ENCODE measurements around the gene MZF1. TPM values are rescaled to one million over a fixed set of nuclear protein-coding genes. Genes with fewer than 3 reads are reported as not detected.
A peak's percentile ranks its signal among the peaks of the same experiment; 100 is the strongest.

Gene MZF1
- total and polyA plus RNA-seq, 10 of the 15 experiments (the other 5 are each of a cell fraction or from before 2014, with no cell fraction given) = 0.38 to 14.7 (median 7.2) TPM

DNA sequence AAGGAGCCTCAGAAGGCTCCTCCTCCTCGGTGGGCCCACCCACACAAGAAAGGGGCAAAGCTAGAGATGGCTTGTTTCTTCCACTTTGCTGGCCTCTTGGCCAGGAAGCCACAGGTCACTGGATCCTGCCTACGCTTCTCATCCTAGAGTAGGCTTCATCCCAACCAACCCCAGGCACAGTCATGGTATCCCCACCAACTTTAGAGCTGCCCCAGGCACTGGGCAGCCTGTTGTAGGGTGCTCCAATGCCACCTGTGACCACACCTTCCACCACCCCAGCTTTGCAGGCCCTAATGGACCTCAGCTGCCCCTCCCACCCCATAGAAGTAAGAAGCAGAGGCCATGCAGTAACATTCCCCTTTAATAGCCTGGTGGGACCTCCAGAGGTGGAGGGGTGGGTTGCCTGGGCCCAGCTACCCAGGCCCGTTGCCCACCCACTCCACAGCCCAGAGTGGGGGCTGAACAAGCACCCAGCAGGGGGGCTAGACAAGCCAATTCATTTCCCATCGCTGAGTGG, 17.7 kb downstream of the MZF1 start:
- Histone ChIP-seq H4K20me1 (ENCODE audit: control insufficient read depth, insufficient read depth) (no peaks in the 10 kb centered on the region; the same call in 1 of the 2 replicates), H3K4me1 (ENCODE audit: control insufficient read depth, insufficient read depth, low read length) (peaks cover 34% of the 10 kb centered on the region), H3K36me3 (ENCODE audit: control insufficient read depth in 2 of 2, insufficient read depth in 2 of 2, low read length in 1 of 2) (peaks cover 5 to 21% of the 10 kb centered on the region in 2 experiments; a peak in 3 of 4 replicates), H3K4me2 (ENCODE audit: control insufficient read depth, insufficient read depth) (peak overlapping the region; percentile 98), H2AFZ (ENCODE audit: control insufficient read depth, low read depth, low read length) (peak overlapping the region; percentile 86), H3K27ac (ENCODE audit: control insufficient read depth, insufficient read depth) (peak overlapping the region; percentile 93), H3K79me2 (ENCODE audit: control insufficient read depth, insufficient read depth, low read length) (peaks cover 45% of the 10 kb centered on the region), H3K9me3 (replicated peaks; ENCODE audit: control insufficient read depth, insufficient read depth, low read length) (no peaks in the 10 kb centered on the region), H3K9ac (ENCODE audit: control insufficient read depth, insufficient read depth, low read length) (peak overlapping the region; percentile 82), H3K4me3 (peak overlapping the region; percentile 68; the same call in 1 of the 2 replicates), H3K27me3 (replicated peaks in 1 of 2; ENCODE audit: control insufficient read depth in 2 of 2, insufficient read depth in 2 of 2, low read length in 1 of 2) (no peaks in the 10 kb centered on the region)
- in situ Hi-C loops (cut with MboI) (no loop called here), intact Hi-C loops (cut with micrococcal nuclease; ENCODE audit: unreplicated experiment) (loop anchor here (1.0 kb wide), 1 partner anchor 11 kb away; the partner anchor contains the start of gene TRIM28)
- ChIA-PET RAD21 (ENCODE audit: unreplicated experiment) (interaction anchor here (0.6 to 1.9 kb wide), 5 partner anchors 12 to 35 kb away, joined by 3 to 13 read pairs (median 3); partner anchors contain the start of genes TRIM28 and ZBTB45), SMC1A (ENCODE audit: uncharacterized antibody, unreplicated experiment) (interaction anchor here (1.0 to 2.9 kb wide), 6 partner anchors 10 to 193 kb away, joined by 3 to 21 read pairs (median 10); partner anchors contain the start of genes TRIM28, ZBTB45 and ZNF497), POLR2A (interaction anchor here (0.9 to 3.1 kb wide), 11 partner anchors 9 to 174 kb away, joined by 3 to 41 read pairs (median 6); partner anchors contain the start of genes MZF1, TRIM28, ZBTB45 and ZNF837), CTCF (interaction anchor here (0.7 to 3.9 kb wide), 4 partner anchors 13 to 41 kb away, joined by 3 to 37 read pairs (median 5); partner anchors contain the start of gene ZBTB45)
- no peak for ATAC-seq
- WGBS (ENCODE audit: insufficient coverage, insufficient replicate concordance, low lambda C conversion rate, missing lambda C conversion rate) = 46% methylated on average over 4 of the region's 4 CpGs
- TF ChIP-seq YBX1 (IDR thresholded peaks at IDR 0.05) (no peak), SMAD1 (IDR thresholded peaks at IDR 0.05; ENCODE audit: low read depth, partially characterized antibody) (peak; percentile 13)
- no peak for DNase-seq (ENCODE audit: low read depth, low spot score)
- FAIRE-seq = no peak
- BruUV-seq (replicated peaks) = no TSS peak

DNA sequence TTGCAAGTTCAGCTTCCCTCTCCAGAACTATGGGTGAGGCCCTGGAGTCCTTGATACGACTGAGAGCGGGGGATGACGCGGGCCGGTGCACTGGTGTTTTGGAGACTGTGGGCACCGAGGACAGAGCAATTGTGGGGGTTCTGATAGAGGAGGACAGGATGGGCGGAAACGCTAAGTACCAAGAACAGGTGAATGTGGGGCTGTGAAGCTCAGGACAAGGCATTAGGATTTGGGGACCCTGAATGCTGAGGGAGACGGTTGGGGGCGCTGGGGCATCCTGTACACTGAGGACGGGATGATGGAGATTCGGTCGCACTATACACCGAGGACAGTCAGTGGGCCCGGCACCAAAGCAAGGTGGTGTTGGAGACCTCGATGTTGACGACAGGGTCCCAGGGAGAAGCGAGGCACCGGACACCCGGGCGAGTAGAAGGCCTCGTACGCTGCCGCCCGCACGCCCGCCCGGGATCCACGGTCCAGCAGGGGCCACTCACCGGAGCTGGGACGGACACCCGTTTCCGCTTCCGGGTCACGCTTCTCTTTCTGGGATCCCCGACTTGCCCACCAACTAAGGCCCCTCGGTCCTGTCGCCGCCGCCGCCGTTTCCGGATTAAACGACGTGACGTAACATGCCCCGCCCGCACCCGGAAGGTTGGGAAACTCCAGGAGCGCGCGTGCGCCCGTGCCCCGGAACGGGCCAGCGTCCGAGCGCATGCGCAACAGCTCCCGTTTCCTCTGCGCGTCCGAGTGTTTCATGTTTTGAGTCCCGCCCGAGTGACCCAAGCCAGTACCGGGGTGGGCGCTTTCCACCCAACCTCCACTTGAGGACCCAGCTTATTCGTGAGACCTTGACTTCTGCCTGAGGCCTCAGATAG, 18.4 kb downstream of the MZF1 start, which contains the start of gene CHMP2A:
TSS of gene CHMP2A (minus strand) at position 612 of the 875 bp plus-strand sequence. CDS start 893 bp downstream, outside the sequence.
- Histone ChIP-seq H3K79me2 (ENCODE audit: control insufficient read depth, insufficient read depth, low read length) (peaks cover 43% of the 10 kb centered on the region), H3K36me3 (ENCODE audit: control insufficient read depth in 2 of 2, insufficient read depth in 2 of 2, low read length in 1 of 2) (peaks cover 8 to 28% of the 10 kb centered on the region in 2 experiments; a peak in 3 of 4 replicates), H3K27ac (ENCODE audit: control insufficient read depth, insufficient read depth) (peak within 1 kb of the TSS; percentile 93), H3K9me3 (replicated peaks; ENCODE audit: control insufficient read depth, insufficient read depth, low read length) (no peaks in the 10 kb centered on the region), H4K20me1 (ENCODE audit: control insufficient read depth, insufficient read depth) (no peaks in the 10 kb centered on the region; the same call in 1 of the 2 replicates), H3K4me2 (ENCODE audit: control insufficient read depth, insufficient read depth) (peak within 1 kb of the TSS; percentile 98), H3K27me3 (replicated peaks in 1 of 2; ENCODE audit: control insufficient read depth in 2 of 2, insufficient read depth in 2 of 2, low read length in 1 of 2) (no peaks in the 10 kb centered on the region), H3K4me3 (peak within 1 kb of the TSS; percentile 94), H2AFZ (ENCODE audit: control insufficient read depth, low read depth, low read length) (peak within 1 kb of the TSS; percentile 86), H3K4me1 (ENCODE audit: control insufficient read depth, insufficient read depth, low read length) (peaks cover 28% of the 10 kb centered on the region), H3K9ac (ENCODE audit: control insufficient read depth, insufficient read depth, low read length) (peak within 1 kb of the TSS; percentile 82)
- in situ Hi-C loops (cut with MboI) = no loop called here
- intact Hi-C loops (cut with micrococcal nuclease; ENCODE audit: unreplicated experiment) = loop anchor here (1.0 kb wide), 1 partner anchor 10 kb away; the partner anchor contains the start of gene TRIM28
- FAIRE-seq = peak; percentile 98
- no TSS peak for BruUV-seq (replicated peaks)
- peak; percentile 85 for DNase-seq (ENCODE audit: low read depth, low spot score)
- RAD21 ChIA-PET (ENCODE audit: unreplicated experiment) = interaction anchor here (0.6 to 1.9 kb wide), 8 partner anchors 9 to 36 kb away, joined by 3 to 13 read pairs (median 3); partner anchors contain the start of genes TRIM28 and ZBTB45
- SMC1A ChIA-PET (ENCODE audit: uncharacterized antibody, unreplicated experiment) = interaction anchor here (1.0 to 2.9 kb wide), 6 partner anchors 10 to 192 kb away, joined by 3 to 21 read pairs (median 10); partner anchors contain the start of genes TRIM28, ZBTB45 and ZNF497
- POLR2A ChIA-PET = interaction anchor here (0.9 to 3.1 kb wide), 12 partner anchors 10 to 174 kb away, joined by 3 to 41 read pairs (median 6); partner anchors contain the start of genes MZF1, TRIM28, ZBTB45 and ZNF837
- ATAC-seq = peak; percentile 58
- 1% methylated on average over 69 of the region's 69 CpGs for WGBS (ENCODE audit: insufficient coverage, insufficient replicate concordance, low lambda C conversion rate, missing lambda C conversion rate)
- CTCF ChIA-PET = interaction anchor here (0.7 to 3.9 kb wide), 7 partner anchors 13 to 41 kb away, joined by 3 to 37 read pairs (median 4); partner anchors contain the start of gene ZBTB45
- TF ChIP-seq, protein P1, sequence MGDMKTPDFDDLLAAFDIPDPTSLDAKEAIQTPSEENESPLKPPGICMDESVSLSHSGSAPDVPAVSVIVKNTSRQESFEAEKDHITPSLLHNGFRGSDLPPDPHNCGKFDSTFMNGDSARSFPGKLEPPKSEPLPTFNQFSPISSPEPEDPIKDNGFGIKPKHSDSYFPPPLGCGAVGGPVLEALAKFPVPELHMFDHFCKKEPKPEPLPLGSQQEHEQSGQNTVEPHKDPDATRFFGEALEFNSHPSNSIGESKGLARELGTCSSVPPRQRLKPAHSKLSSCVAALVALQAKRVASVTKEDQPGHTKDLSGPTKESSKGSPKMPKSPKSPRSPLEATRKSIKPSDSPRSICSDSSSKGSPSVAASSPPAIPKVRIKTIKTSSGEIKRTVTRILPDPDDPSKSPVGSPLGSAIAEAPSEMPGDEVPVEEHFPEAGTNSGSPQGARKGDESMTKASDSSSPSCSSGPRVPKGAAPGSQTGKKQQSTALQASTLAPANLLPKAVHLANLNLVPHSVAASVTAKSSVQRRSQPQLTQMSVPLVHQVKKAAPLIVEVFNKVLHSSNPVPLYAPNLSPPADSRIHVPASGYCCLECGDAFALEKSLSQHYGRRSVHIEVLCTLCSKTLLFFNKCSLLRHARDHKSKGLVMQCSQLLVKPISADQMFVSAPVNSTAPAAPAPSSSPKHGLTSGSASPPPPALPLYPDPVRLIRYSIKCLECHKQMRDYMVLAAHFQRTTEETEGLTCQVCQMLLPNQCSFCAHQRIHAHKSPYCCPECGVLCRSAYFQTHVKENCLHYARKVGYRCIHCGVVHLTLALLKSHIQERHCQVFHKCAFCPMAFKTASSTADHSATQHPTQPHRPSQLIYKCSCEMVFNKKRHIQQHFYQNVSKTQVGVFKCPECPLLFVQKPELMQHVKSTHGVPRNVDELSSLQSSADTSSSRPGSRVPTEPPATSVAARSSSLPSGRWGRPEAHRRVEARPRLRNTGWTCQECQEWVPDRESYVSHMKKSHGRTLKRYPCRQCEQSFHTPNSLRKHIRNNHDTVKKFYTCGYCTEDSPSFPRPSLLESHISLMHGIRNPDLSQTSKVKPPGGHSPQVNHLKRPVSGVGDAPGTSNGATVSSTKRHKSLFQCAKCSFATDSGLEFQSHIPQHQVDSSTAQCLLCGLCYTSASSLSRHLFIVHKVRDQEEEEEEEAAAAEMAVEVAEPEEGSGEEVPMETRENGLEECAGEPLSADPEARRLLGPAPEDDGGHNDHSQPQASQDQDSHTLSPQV (IDR thresholded peaks at IDR 0.05) = no peak; the same call in 1 of the 2 replicates
- TF ChIP-seq ATF7 (IDR thresholded peaks at IDR 0.05; ENCODE audit: low read depth) (peak; percentile 87), PAX5 (IDR thresholded peaks at IDR 0.05; ENCODE audit: borderline replicate concordance, low read depth, low read length) (peak; percentile 42; the same call in 1 of the 2 replicates), HDGF (IDR thresholded peaks at IDR 0.05) (no peak), POLR2AphosphoS5 (IDR thresholded peaks at IDR 0.05; ENCODE audit: low read length) (peak; percentile 70), IRF4 (IDR thresholded peaks at IDR 0.05; ENCODE audit: low read depth, low read length) (0 out of 2 replicates have a peak, but pooled peaks have one; percentile 26), NR2C2 (IDR thresholded peaks at IDR 0.05; ENCODE audit: borderline replicate concordance, control insufficient read depth, insufficient read length, low read depth) (peak; percentile 84)
